Measurements from ENCODE around the gene TM2D3. TPM values are rescaled to one million over a fixed set of nuclear protein-coding genes. Genes with fewer than 3 reads are reported as not detected.

TM2D3 gene
- total RNA-seq, result 10 to 100 TPM; 86.3 to 92.9 TPM
- polyA plus RNA-seq, result 10 to 100 TPM; 35.1 to 40.3 TPM

GRCh38 chr15:101652098-101652785 is at the start of gene TM2D3:
TM2D3 (minus strand) TSS chr15:101652381; CDS start chr15:101652361, 20 bp downstream.
- peak; percentile 94 to 97 (median 96) for DNase-seq
- peak within 1 kb of the TSS; percentile 97 for H3K27ac ChIP-seq (ENCODE audit: low read depth, low read length)
- peaks cover 33% of the 10 kb centered on the region for H3K4me1 ChIP-seq (ENCODE audit: insufficient read depth, low read length)
- H3K4me3 ChIP-seq (ENCODE audit: low read length in 2 of 2), result peak within 1 kb of the TSS; percentile 62 to 96
- no peaks in the 10 kb centered on the region for H3K9me3 ChIP-seq (ENCODE audit: control insufficient read depth in 1 of 2, low read length in 2 of 2)
- POLR2A ChIA-PET (ENCODE audit: partially characterized antibody), result interaction anchor here (0.7 to 3.2 kb wide), 12 partner anchors 9 to 1050 kb away, joined by 3 to 38 read pairs (median 5); partner anchors contain the start of genes ASB7, SNRPA1 and TARS3
- H3K36me3 ChIP-seq (ENCODE audit: insufficient read depth, low read length), result peaks cover 17% of the 10 kb centered on the region
- Mint-ChIP-seq H3K27ac (peak within 1 kb of the TSS; percentile 95 to 98 (median 97)), H3K4me3 (peak within 1 kb of the TSS; percentile 92 to 95 (median 95)), H3K9me3 (no peaks in the 10 kb centered on the region), H3K36me3 (peaks cover 10 to 47% of the 10 kb centered on the region in 2 donors), H3K4me1 (peaks cover 19 to 53% (median 29%) of the 10 kb centered on the region in 4 donors), H3K27me3 (no peaks in the 10 kb centered on the region)
- CTCF ChIA-PET (ENCODE audit: partially characterized antibody), result interaction anchor here (1.0 kb wide), 1 partner anchor 10 kb away, joined by 14 read pairs; no protein-coding TSS in a partner anchor
- intact Hi-C loops (cut with micrococcal nuclease), result loop anchor here (1.0 kb wide), 4 partner anchors 11 to 357 kb away; partner anchors contain the start of genes SNRPA1 and TARS3
- no peaks in the 10 kb centered on the region for H3K27me3 ChIP-seq (ENCODE audit: insufficient read depth, low read length)

- H3K36me3 Mint-ChIP-seq, result peaks cover 75 to 84% of the 10 kb centered on the region in 2 donors
- H3K27ac ChIP-seq (ENCODE audit: low read depth, low read length), result no peak overlapping the region
- ChIA-PET CTCF (ENCODE audit: partially characterized antibody) (interaction anchor here (1.3 kb wide), 1 partner anchor 26 kb away, joined by 3 read pairs; the partner anchor contains the start of gene TARS3), POLR2A (ENCODE audit: partially characterized antibody) (interaction anchor here (1.7 kb wide), 1 partner anchor 26 kb away, joined by 4 read pairs; the partner anchor contains the start of gene TARS3)
- H3K4me1 ChIP-seq (ENCODE audit: insufficient read depth, low read length), result peaks cover 18% of the 10 kb centered on the region
- peak overlapping the region in 2 of 7 donors; percentile 69 to 72 for H3K27ac Mint-ChIP-seq
- no peak for DNase-seq
- H3K9me3 ChIP-seq (ENCODE audit: control insufficient read depth in 1 of 2, low read length in 2 of 2), result no peaks in the 10 kb centered on the region
- peaks cover 21 to 48% (median 30%) of the 10 kb centered on the region in 4 donors for H3K4me1 Mint-ChIP-seq
- H3K36me3 ChIP-seq (ENCODE audit: insufficient read depth, low read length), result peaks cover 37% of the 10 kb centered on the region
- H3K27me3 Mint-ChIP-seq, result no peaks in the 10 kb centered on the region
- intact Hi-C loops (cut with micrococcal nuclease), result no loop called here
- no peaks in the 10 kb centered on the region for H3K9me3 Mint-ChIP-seq
- no peaks in the 10 kb centered on the region for H3K27me3 ChIP-seq (ENCODE audit: insufficient read depth, low read length)
- no peak overlapping the region for H3K4me3 Mint-ChIP-seq
- H3K4me3 ChIP-seq (ENCODE audit: low read length in 2 of 2), result no peak overlapping the region
These were observed 46.1 kb upstream of the TM2D3 start for GRCh38 chr15:101698314-101698713.

GRCh38 chr15:101697488-101697887 is 45.3 kb upstream of the TM2D3 start:
- peaks cover 77 to 84% of the 10 kb centered on the region in 2 donors for H3K36me3 Mint-ChIP-seq
- peaks cover 20 to 56% (median 31%) of the 10 kb centered on the region in 4 donors for H3K4me1 Mint-ChIP-seq
- Histone ChIP-seq H3K36me3 (ENCODE audit: insufficient read depth, low read length) (peaks cover 34% of the 10 kb centered on the region), H3K27ac (ENCODE audit: low read depth, low read length) (no peak overlapping the region), H3K27me3 (ENCODE audit: insufficient read depth, low read length) (no peaks in the 10 kb centered on the region), H3K4me3 (ENCODE audit: low read length in 2 of 2) (no peak overlapping the region), H3K4me1 (ENCODE audit: insufficient read depth, low read length) (peaks cover 18% of the 10 kb centered on the region), H3K9me3 (ENCODE audit: control insufficient read depth in 1 of 2, low read length in 2 of 2) (no peaks in the 10 kb centered on the region)
- H3K4me3 Mint-ChIP-seq, result peak overlapping the region in 6 of 8 donors; percentile 32 to 70 (median 56)
- peak overlapping the region; percentile 21 to 85 (median 77) for H3K27ac Mint-ChIP-seq
- intact Hi-C loops (cut with micrococcal nuclease), result no loop called here
- peak in 4 of 5 donors; percentile 5 to 49 (median 20) for DNase-seq
- CTCF ChIA-PET (ENCODE audit: partially characterized antibody), result interaction anchor here (1.3 kb wide), 1 partner anchor 26 kb away, joined by 3 read pairs; the partner anchor contains the start of gene TARS3
- POLR2A ChIA-PET (ENCODE audit: partially characterized antibody), result interaction anchor here (1.7 kb wide), 1 partner anchor 27 kb away, joined by 4 read pairs; the partner anchor contains the start of gene TARS3
- no peaks in the 10 kb centered on the region for H3K27me3 Mint-ChIP-seq
- no peaks in the 10 kb centered on the region for H3K9me3 Mint-ChIP-seq

- CTCF ChIA-PET (ENCODE audit: partially characterized antibody), result interaction anchor here (1.4 kb wide), 1 partner anchor 27 kb away, joined by 5 read pairs; no protein-coding TSS in a partner anchor
- peaks cover 28% of the 10 kb centered on the region for H3K36me3 ChIP-seq (ENCODE audit: insufficient read depth, low read length)
These were observed 44.6 kb upstream of the TM2D3 start for GRCh38 chr15:101696829-101697228.

GRCh38 chr15:101694261-101694660 is 42.1 kb upstream of the TM2D3 start:
- no peak overlapping the region for H3K4me3 ChIP-seq (ENCODE audit: low read length in 2 of 2)

More at GRCh38 chr15:101696829-101697228, 44.6 kb upstream of the TM2D3 start:
- H3K27ac ChIP-seq (ENCODE audit: low read depth, low read length), result no peak overlapping the region
- H3K4me3 ChIP-seq (ENCODE audit: low read length in 2 of 2), result no peak overlapping the region
- no peaks in the 10 kb centered on the region for H3K9me3 ChIP-seq (ENCODE audit: control insufficient read depth in 1 of 2, low read length in 2 of 2)
- H3K27me3 Mint-ChIP-seq, result no peaks in the 10 kb centered on the region
- peaks cover 21 to 57% (median 28%) of the 10 kb centered on the region in 4 donors for H3K4me1 Mint-ChIP-seq
- intact Hi-C loops (cut with micrococcal nuclease), result no loop called here
- no peaks in the 10 kb centered on the region for H3K27me3 ChIP-seq (ENCODE audit: insufficient read depth, low read length)
- H3K27ac Mint-ChIP-seq, result peak overlapping the region in 5 of 7 donors; percentile 10 to 85 (median 77)
- peaks cover 73 to 81% of the 10 kb centered on the region in 2 donors for H3K36me3 Mint-ChIP-seq
- H3K4me3 Mint-ChIP-seq, result no peak overlapping the region
- POLR2A ChIA-PET (ENCODE audit: partially characterized antibody), result no interaction called here
- peaks cover 18% of the 10 kb centered on the region for H3K4me1 ChIP-seq (ENCODE audit: insufficient read depth, low read length)
- DNase-seq, result no peak
- no peaks in the 10 kb centered on the region for H3K9me3 Mint-ChIP-seq

GRCh38 chr15:101692801-101693598 is 40.8 kb upstream of the TM2D3 start:
- CTCF ChIA-PET (ENCODE audit: partially characterized antibody), result no interaction called here
- H3K36me3 ChIP-seq (ENCODE audit: insufficient read depth, low read length), result peaks cover 5% of the 10 kb centered on the region
- H3K27me3 ChIP-seq (ENCODE audit: insufficient read depth, low read length), result no peaks in the 10 kb centered on the region
- Mint-ChIP-seq H3K4me3 (no peak overlapping the region), H3K27ac (peak overlapping the region in 6 of 7 donors; percentile 30 to 77 (median 51)), H3K27me3 (no peaks in the 10 kb centered on the region), H3K9me3 (no peaks in the 10 kb centered on the region), H3K4me1 (peaks cover 18 to 45% (median 22%) of the 10 kb centered on the region in 4 donors), H3K36me3 (peaks cover 59 to 72% of the 10 kb centered on the region in 2 donors)
- POLR2A ChIA-PET (ENCODE audit: partially characterized antibody), result no interaction called here
- H3K4me1 ChIP-seq (ENCODE audit: insufficient read depth, low read length), result peaks cover 18% of the 10 kb centered on the region
- DNase-seq, result no peak
- H3K27ac ChIP-seq (ENCODE audit: low read depth, low read length), result no peak overlapping the region
- intact Hi-C loops (cut with micrococcal nuclease), result no loop called here
- no peak overlapping the region for H3K4me3 ChIP-seq (ENCODE audit: low read length in 2 of 2)
- H3K9me3 ChIP-seq (ENCODE audit: control insufficient read depth in 1 of 2, low read length in 2 of 2), result no peaks in the 10 kb centered on the region

More at GRCh38 chr15:101694261-101694660, 42.1 kb upstream of the TM2D3 start:
- H3K27me3 ChIP-seq (ENCODE audit: insufficient read depth, low read length), result no peaks in the 10 kb centered on the region
- Mint-ChIP-seq H3K4me1 (peaks cover 22 to 52% (median 26%) of the 10 kb centered on the region in 4 donors), H3K27ac (no peak overlapping the region), H3K27me3 (no peaks in the 10 kb centered on the region), H3K4me3 (no peak overlapping the region), H3K9me3 (no peaks in the 10 kb centered on the region), H3K36me3 (peaks cover 59 to 71% of the 10 kb centered on the region in 2 donors)
- ChIA-PET POLR2A (ENCODE audit: partially characterized antibody) (no interaction called here), CTCF (ENCODE audit: partially characterized antibody) (no interaction called here)
- peaks cover 5% of the 10 kb centered on the region for H3K36me3 ChIP-seq (ENCODE audit: insufficient read depth, low read length)
- peaks cover 18% of the 10 kb centered on the region for H3K4me1 ChIP-seq (ENCODE audit: insufficient read depth, low read length)
- no peak overlapping the region for H3K27ac ChIP-seq (ENCODE audit: low read depth, low read length)
- H3K9me3 ChIP-seq (ENCODE audit: control insufficient read depth in 1 of 2, low read length in 2 of 2), result no peaks in the 10 kb centered on the region
- no peak for DNase-seq
- intact Hi-C loops (cut with micrococcal nuclease), result no loop called here
